ENCODE measurements around the gene C3orf20.

- TF ChIP-seq, protein P1, sequence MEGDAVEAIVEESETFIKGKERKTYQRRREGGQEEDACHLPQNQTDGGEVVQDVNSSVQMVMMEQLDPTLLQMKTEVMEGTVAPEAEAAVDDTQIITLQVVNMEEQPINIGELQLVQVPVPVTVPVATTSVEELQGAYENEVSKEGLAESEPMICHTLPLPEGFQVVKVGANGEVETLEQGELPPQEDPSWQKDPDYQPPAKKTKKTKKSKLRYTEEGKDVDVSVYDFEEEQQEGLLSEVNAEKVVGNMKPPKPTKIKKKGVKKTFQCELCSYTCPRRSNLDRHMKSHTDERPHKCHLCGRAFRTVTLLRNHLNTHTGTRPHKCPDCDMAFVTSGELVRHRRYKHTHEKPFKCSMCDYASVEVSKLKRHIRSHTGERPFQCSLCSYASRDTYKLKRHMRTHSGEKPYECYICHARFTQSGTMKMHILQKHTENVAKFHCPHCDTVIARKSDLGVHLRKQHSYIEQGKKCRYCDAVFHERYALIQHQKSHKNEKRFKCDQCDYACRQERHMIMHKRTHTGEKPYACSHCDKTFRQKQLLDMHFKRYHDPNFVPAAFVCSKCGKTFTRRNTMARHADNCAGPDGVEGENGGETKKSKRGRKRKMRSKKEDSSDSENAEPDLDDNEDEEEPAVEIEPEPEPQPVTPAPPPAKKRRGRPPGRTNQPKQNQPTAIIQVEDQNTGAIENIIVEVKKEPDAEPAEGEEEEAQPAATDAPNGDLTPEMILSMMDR (conservative IDR thresholded peaks at IDR 0.05; ENCODE audit: low read depth, low read length): no peak
- no peak for TF ChIP-seq MAFK (IDR thresholded peaks at IDR 0.05; ENCODE audit: low read depth, low read length)
- no peak for TF ChIP-seq CEBPB (IDR thresholded peaks at IDR 0.05; ENCODE audit: low read depth, low read length)
- no peak for TF ChIP-seq POLR2A (IDR thresholded peaks at IDR 0.05; ENCODE audit: low read depth, low read length)
- TF ChIP-seq SMC3 (IDR thresholded peaks at IDR 0.05; ENCODE audit: low read depth, low read length): no peak
Observed at GRCh38 chr3:14658978-14659377, 16.0 kb upstream of the C3orf20 start.
